OCI-LY3 (cell line): ENCODE results near the gene BCLAF1.

Experiments
- EZH2phosphoT487 ChIP-seq: fragments of 200-600 bp; shearing (Covaris generic); IDR thresholded peaks from 2 replicates; pipeline ENCODE4 v1.6.1; 2018; ENCODE audit warnings: antibody characterized with exemption, mixed run types, low read depth
- TF ChIP-seq, protein P1 (sequence below): fragments of 200-600, 300-600 bp; sonication (generic); IDR thresholded peaks from 2 replicates; pipeline ENCODE4 v1.5.1; 2014; ENCODE audit warnings: antibody characterized with exemption, low read length, low read depth

DNA sequence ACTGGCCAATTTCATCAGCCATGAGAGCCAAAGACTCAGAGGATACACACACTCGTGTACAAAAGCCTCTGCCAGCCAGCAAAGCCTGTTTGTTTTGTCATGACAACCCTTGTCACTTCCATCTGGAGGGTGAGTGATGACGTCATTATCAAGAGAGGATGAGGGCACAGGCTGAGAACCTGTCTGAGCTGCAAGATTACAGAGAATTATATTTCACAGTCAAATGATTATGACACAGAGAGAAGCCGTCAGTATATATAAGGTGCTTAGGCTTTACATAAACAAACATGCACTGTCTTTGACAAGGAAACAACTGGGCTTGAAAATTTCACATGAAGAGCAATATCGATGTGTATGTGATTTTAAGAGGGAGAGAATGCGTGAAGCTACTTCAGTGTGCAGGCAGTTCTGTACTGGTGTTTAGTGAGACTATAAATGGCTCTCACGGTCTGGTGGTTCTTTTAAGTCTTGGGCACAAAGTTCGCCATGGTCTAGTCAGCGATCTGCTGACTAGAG, 36.5 kb upstream of the BCLAF1 start:
- TF ChIP-seq, protein P1, sequence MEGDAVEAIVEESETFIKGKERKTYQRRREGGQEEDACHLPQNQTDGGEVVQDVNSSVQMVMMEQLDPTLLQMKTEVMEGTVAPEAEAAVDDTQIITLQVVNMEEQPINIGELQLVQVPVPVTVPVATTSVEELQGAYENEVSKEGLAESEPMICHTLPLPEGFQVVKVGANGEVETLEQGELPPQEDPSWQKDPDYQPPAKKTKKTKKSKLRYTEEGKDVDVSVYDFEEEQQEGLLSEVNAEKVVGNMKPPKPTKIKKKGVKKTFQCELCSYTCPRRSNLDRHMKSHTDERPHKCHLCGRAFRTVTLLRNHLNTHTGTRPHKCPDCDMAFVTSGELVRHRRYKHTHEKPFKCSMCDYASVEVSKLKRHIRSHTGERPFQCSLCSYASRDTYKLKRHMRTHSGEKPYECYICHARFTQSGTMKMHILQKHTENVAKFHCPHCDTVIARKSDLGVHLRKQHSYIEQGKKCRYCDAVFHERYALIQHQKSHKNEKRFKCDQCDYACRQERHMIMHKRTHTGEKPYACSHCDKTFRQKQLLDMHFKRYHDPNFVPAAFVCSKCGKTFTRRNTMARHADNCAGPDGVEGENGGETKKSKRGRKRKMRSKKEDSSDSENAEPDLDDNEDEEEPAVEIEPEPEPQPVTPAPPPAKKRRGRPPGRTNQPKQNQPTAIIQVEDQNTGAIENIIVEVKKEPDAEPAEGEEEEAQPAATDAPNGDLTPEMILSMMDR = no peak
- TF ChIP-seq EZH2phosphoT487 = no peak
